ENCODE measurements around the gene SLC8A1.

DNA sequence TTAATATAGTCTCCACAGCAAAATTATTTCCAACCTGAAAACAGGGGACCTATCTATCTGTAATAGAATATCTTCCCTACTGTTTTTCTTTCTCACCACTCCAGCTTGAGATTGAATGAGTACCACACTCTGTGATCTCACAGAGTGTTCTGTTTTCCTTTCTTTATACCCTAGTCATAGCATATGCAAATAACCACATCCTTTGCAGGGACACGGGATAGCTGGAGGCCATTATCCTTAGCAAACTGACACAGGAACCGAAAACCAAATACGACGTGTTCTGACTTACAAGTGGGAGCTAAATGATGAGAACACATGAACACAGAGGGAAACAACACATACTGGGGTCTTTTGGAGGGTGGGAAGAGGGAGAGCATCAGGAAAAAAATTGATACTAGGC, 224.7 kb downstream of the SLC8A1 start:
- TF ChIP-seq, protein P1, sequence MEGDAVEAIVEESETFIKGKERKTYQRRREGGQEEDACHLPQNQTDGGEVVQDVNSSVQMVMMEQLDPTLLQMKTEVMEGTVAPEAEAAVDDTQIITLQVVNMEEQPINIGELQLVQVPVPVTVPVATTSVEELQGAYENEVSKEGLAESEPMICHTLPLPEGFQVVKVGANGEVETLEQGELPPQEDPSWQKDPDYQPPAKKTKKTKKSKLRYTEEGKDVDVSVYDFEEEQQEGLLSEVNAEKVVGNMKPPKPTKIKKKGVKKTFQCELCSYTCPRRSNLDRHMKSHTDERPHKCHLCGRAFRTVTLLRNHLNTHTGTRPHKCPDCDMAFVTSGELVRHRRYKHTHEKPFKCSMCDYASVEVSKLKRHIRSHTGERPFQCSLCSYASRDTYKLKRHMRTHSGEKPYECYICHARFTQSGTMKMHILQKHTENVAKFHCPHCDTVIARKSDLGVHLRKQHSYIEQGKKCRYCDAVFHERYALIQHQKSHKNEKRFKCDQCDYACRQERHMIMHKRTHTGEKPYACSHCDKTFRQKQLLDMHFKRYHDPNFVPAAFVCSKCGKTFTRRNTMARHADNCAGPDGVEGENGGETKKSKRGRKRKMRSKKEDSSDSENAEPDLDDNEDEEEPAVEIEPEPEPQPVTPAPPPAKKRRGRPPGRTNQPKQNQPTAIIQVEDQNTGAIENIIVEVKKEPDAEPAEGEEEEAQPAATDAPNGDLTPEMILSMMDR (IDR thresholded peaks at IDR 0.05) = no peak
- no peak for TF ChIP-seq POLR2A (IDR thresholded peaks at IDR 0.05)
